Measurements from ENCODE around the gene NCAN.

GRCh38 chr19:19274716-19275565 is 63.2 kb downstream of the NCAN start:
- no peak for TF ChIP-seq CTCF (IDR thresholded peaks at IDR 0.05; ENCODE audit: insufficient read depth, low read length, poor library complexity, severe bottlenecking)
- TF ChIP-seq EZH2phosphoT487 (conservative IDR thresholded peaks at IDR 0.05; ENCODE audit: low read length) = no peak
